ENCODE data around the gene FOLR1.

- no peak for TF ChIP-seq EZH2 (IDR thresholded peaks at IDR 0.05)
- TF ChIP-seq POLR2AphosphoS5 (IDR thresholded peaks at IDR 0.05; ENCODE audit: borderline replicate concordance, low read depth, low read length), result no peak
- TF ChIP-seq FOXP2 (optimal IDR thresholded peaks at IDR 0.05; ENCODE audit: control extremely low read depth, extremely low read length, insufficient read depth), result no peak
Measured at GRCh38 chr11:72204886-72205285, 12.9 kb downstream of the FOLR1 start.
